T-helper 9 cell (primary cell): Measurements from ENCODE around the gene TKTL2.
"Not testable (repeated sequence)": the region's sequence is repeated elsewhere in the genome, so short reads cannot be mapped to it uniquely, and the experiment has no call there.

Experiments
- DNase-seq: peaks from one replicate; pipeline ENCODE4 v3.0.0-alpha.2; 2020

Gene TKTL2

DNA sequence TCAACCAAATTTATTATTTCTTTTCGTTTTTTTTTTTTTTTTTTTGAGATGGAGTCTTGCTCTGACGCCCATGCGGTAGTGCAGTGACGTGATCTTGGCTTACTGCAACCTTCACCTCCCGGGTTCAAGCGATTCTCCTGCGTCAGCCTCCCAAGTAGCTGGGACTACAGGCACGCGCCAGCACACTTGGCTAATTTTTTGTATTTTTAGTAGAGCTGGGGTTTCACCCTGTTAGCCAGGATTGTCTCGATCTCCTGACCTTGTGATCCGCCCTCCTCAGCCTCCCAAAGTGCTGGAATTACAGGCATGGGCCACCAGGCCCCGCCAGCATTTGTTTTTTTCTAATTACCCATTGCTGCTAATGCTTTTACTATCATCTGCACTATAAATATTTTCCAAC, 26.5 kb downstream of the TKTL2 start:
- not testable (repeated sequence) for DNase-seq

DNA sequence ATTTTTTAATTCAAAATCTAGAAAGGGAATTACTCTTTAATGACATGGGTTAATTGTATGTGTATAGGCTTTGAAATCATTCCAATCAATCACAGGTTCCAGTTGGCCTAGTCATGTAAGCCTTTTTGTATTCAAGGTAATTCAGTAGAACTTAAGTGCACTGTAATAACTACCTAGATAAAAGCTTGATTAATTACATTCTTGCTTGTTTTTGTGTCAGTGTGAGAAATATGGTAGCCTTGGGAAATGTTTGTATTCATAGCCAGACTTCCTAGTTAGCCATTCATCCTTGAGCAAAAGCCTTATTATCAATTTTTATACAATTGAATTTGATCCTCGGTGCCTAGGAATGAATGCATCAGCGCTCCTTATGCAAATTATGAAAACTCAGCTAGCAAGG, 33.5 kb downstream of the TKTL2 start:
- no peak for DNase-seq
